T47D (cell line): Measurements from ENCODE around the gene ZFP92.
A peak's percentile ranks its signal among the peaks of the same experiment; 100 is the strongest.

Source experiments
- DNase-seq, 2 experiments: peaks; one replicate each; pipeline versions ENCODE4 v3.0.0 to v3.0.0-alpha.2; 2011 to 2012; ENCODE audit warnings: low read depth in 1 of 2, low spot score in 1 of 2
- JUND ChIP-seq: IDR thresholded peaks from 2 replicates; pipeline ENCODE4 v1.6.1; 2012; ENCODE audit warnings: low read depth
- in situ Hi-C: cut with HindIII; loops from 2 replicates; pipeline ENCODE4 v1.10.0; 2016; ENCODE audit warnings: low sequenced_read_pairs, low pct_unique_long_range_greater_than_20kb

Gene ZFP92

DNA sequence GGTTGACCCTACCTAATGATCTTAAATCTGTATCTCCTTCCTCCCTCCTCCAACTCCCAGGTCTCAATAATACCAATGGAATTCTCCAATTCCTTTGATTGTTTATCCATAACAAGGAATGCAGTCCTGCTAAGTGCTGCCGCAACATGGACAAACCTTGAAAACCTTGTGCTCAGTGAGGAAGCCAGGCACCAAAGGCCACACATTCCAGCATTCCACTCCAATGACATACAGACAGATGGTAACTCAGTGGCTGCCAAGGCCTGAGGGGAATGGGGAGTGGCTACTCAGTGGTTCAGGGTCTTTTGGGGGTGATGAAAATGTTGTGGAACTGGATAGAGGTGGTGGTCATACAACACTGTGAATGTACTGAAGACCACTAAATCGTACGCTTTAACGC, 48.7 kb downstream of the ZFP92 start:
- in situ Hi-C loops, result no loop called here
- TF ChIP-seq JUND, result no peak
- peak in 1 of 2 experiments; percentile 64 for DNase-seq

- in situ Hi-C loops, result no loop called here
- peak in 1 of 2 experiments; percentile 52 for DNase-seq
- no peak for TF ChIP-seq JUND
Observed at GRCh38 chrX:153460826-153461225, 49.6 kb downstream of the ZFP92 start.
